Measurements from ENCODE around the gene KLHL36.
"Not testable (repeated sequence)": the region's sequence is repeated elsewhere in the genome, so short reads cannot be mapped to it uniquely, and the experiment has no call there.

Gene KLHL36

GRCh38 chr16:84680165-84680842 lies 32.0 kb downstream of the KLHL36 start:
- no peaks in the 10 kb centered on the region for H3K36me3 ChIP-seq (ENCODE audit: control insufficient read depth, insufficient read depth, low read length)
- H3K4me3 ChIP-seq (ENCODE audit: low read depth, low read length): no peak overlapping the region
- no peaks in the 10 kb centered on the region for H3K27me3 ChIP-seq (ENCODE audit: control insufficient read depth, insufficient read depth, low read length)
- peaks cover 19% of the 10 kb centered on the region for H3K4me1 ChIP-seq (ENCODE audit: control insufficient read depth, insufficient read depth, low read length)
- no peak overlapping the region for H3K9ac ChIP-seq (ENCODE audit: low read depth, low read length)
- H3K9me3 ChIP-seq (ENCODE audit: control insufficient read depth, insufficient read depth, low read length): no peaks in the 10 kb centered on the region

- Histone ChIP-seq H3K4me3 (ENCODE audit: low read depth, low read length) (no peak overlapping the region), H3K9ac (ENCODE audit: low read depth, low read length) (no peak overlapping the region), H3K36me3 (ENCODE audit: control insufficient read depth, insufficient read depth, low read length) (no peaks in the 10 kb centered on the region), H3K9me3 (ENCODE audit: control insufficient read depth, insufficient read depth, low read length) (no peaks in the 10 kb centered on the region), H3K27me3 (ENCODE audit: control insufficient read depth, insufficient read depth, low read length) (no peaks in the 10 kb centered on the region), H3K4me1 (ENCODE audit: control insufficient read depth, insufficient read depth, low read length) (peaks cover 19% of the 10 kb centered on the region)
Observed at GRCh38 chr16:84680843-84681629, 32.7 kb downstream of the KLHL36 start.

GRCh38 chr16:84683691-84684591 lies 35.6 kb downstream of the KLHL36 start:
- no peak overlapping the region for H3K4me3 ChIP-seq (ENCODE audit: low read depth, low read length)
- H3K9ac ChIP-seq (ENCODE audit: low read depth, low read length): no peak overlapping the region
- H3K27me3 ChIP-seq (ENCODE audit: control insufficient read depth, insufficient read depth, low read length): no peaks in the 10 kb centered on the region
- H3K4me1 ChIP-seq (ENCODE audit: control insufficient read depth, insufficient read depth, low read length): peaks cover 11% of the 10 kb centered on the region
- H3K9me3 ChIP-seq (ENCODE audit: control insufficient read depth, insufficient read depth, low read length): no peaks in the 10 kb centered on the region
- H3K36me3 ChIP-seq (ENCODE audit: control insufficient read depth, insufficient read depth, low read length): no peaks in the 10 kb centered on the region

- peaks cover 11% of the 10 kb centered on the region for H3K4me1 ChIP-seq (ENCODE audit: control insufficient read depth, insufficient read depth, low read length)
- H3K9ac ChIP-seq (ENCODE audit: low read depth, low read length): no peak overlapping the region
- H3K4me3 ChIP-seq (ENCODE audit: low read depth, low read length): no peak overlapping the region
- no peaks in the 10 kb centered on the region for H3K36me3 ChIP-seq (ENCODE audit: control insufficient read depth, insufficient read depth, low read length)
- no peaks in the 10 kb centered on the region for H3K27me3 ChIP-seq (ENCODE audit: control insufficient read depth, insufficient read depth, low read length)
- no peaks in the 10 kb centered on the region for H3K9me3 ChIP-seq (ENCODE audit: control insufficient read depth, insufficient read depth, low read length)
Observed at GRCh38 chr16:84684592-84684965, 36.3 kb downstream of the KLHL36 start.

GRCh38 chr16:84685210-84685609 lies 36.9 kb downstream of the KLHL36 start:
- Histone ChIP-seq H3K36me3 (ENCODE audit: control insufficient read depth, insufficient read depth, low read length) (no peaks in the 10 kb centered on the region), H3K9ac (ENCODE audit: low read depth, low read length) (no peak overlapping the region), H3K27me3 (ENCODE audit: control insufficient read depth, insufficient read depth, low read length) (no peaks in the 10 kb centered on the region), H3K4me1 (ENCODE audit: control insufficient read depth, insufficient read depth, low read length) (peaks cover 11% of the 10 kb centered on the region), H3K4me3 (ENCODE audit: low read depth, low read length) (no peak overlapping the region), H3K9me3 (ENCODE audit: control insufficient read depth, insufficient read depth, low read length) (no peaks in the 10 kb centered on the region)

- Histone ChIP-seq H3K9ac (ENCODE audit: low read depth, low read length) (no peak overlapping the region), H3K36me3 (ENCODE audit: control insufficient read depth, insufficient read depth, low read length) (no peaks in the 10 kb centered on the region), H3K9me3 (ENCODE audit: control insufficient read depth, insufficient read depth, low read length) (no peaks in the 10 kb centered on the region), H3K4me3 (ENCODE audit: low read depth, low read length) (no peak overlapping the region), H3K27me3 (ENCODE audit: control insufficient read depth, insufficient read depth, low read length) (no peaks in the 10 kb centered on the region), H3K4me1 (ENCODE audit: control insufficient read depth, insufficient read depth, low read length) (peaks cover 11% of the 10 kb centered on the region)
Observed at GRCh38 chr16:84686707-84687298, 38.5 kb downstream of the KLHL36 start.

- H3K4me3 ChIP-seq (ENCODE audit: low read depth, low read length): no peak overlapping the region
- H3K27me3 ChIP-seq (ENCODE audit: control insufficient read depth, insufficient read depth, low read length): no peaks in the 10 kb centered on the region
- H3K9ac ChIP-seq (ENCODE audit: low read depth, low read length): no peak overlapping the region
- H3K9me3 ChIP-seq (ENCODE audit: control insufficient read depth, insufficient read depth, low read length): no peaks in the 10 kb centered on the region
- H3K36me3 ChIP-seq (ENCODE audit: control insufficient read depth, insufficient read depth, low read length): no peaks in the 10 kb centered on the region
- peaks cover 11% of the 10 kb centered on the region for H3K4me1 ChIP-seq (ENCODE audit: control insufficient read depth, insufficient read depth, low read length)
Observed at GRCh38 chr16:84687715-84688114, 39.4 kb downstream of the KLHL36 start.

- not testable (repeated sequence) for H3K36me3 ChIP-seq (ENCODE audit: control insufficient read depth, insufficient read depth, low read length); H3K9ac ChIP-seq (ENCODE audit: low read depth, low read length); H3K27me3 ChIP-seq (ENCODE audit: control insufficient read depth, insufficient read depth, low read length); H3K9me3 ChIP-seq (ENCODE audit: control insufficient read depth, insufficient read depth, low read length); H3K4me3 ChIP-seq (ENCODE audit: low read depth, low read length)
- peaks cover 11% of the 10 kb centered on the region for H3K4me1 ChIP-seq (ENCODE audit: control insufficient read depth, insufficient read depth, low read length)
Observed at GRCh38 chr16:84688163-84688562, 39.9 kb downstream of the KLHL36 start.

- H3K4me3 ChIP-seq (ENCODE audit: low read depth, low read length): no peak overlapping the region
- no peaks in the 10 kb centered on the region for H3K36me3 ChIP-seq (ENCODE audit: control insufficient read depth, insufficient read depth, low read length)
- H3K9me3 ChIP-seq (ENCODE audit: control insufficient read depth, insufficient read depth, low read length): no peaks in the 10 kb centered on the region
- H3K27me3 ChIP-seq (ENCODE audit: control insufficient read depth, insufficient read depth, low read length): no peaks in the 10 kb centered on the region
- no peak overlapping the region for H3K9ac ChIP-seq (ENCODE audit: low read depth, low read length)
- peaks cover 7% of the 10 kb centered on the region for H3K4me1 ChIP-seq (ENCODE audit: control insufficient read depth, insufficient read depth, low read length)
Observed at GRCh38 chr16:84689111-84689510, 40.8 kb downstream of the KLHL36 start.

- Histone ChIP-seq H3K4me1 (ENCODE audit: control insufficient read depth, insufficient read depth, low read length) (no peaks in the 10 kb centered on the region), H3K9ac (ENCODE audit: low read depth, low read length) (no peak overlapping the region), H3K4me3 (ENCODE audit: low read depth, low read length) (no peak overlapping the region), H3K36me3 (ENCODE audit: control insufficient read depth, insufficient read depth, low read length) (no peaks in the 10 kb centered on the region), H3K27me3 (ENCODE audit: control insufficient read depth, insufficient read depth, low read length) (no peaks in the 10 kb centered on the region), H3K9me3 (ENCODE audit: control insufficient read depth, insufficient read depth, low read length) (no peaks in the 10 kb centered on the region)
Observed at GRCh38 chr16:84690088-84690819, 41.9 kb downstream of the KLHL36 start.

Measured in iPS-15b (cell line).